Activated gamma-delta T cell (primary cell): ENCODE data around the gene LCLAT1.

Experiments
- DNase-seq: peaks from one replicate; lab custom pipeline; 2025; lab: John Stamatoyannopoulos, UW

Gene LCLAT1

DNA sequence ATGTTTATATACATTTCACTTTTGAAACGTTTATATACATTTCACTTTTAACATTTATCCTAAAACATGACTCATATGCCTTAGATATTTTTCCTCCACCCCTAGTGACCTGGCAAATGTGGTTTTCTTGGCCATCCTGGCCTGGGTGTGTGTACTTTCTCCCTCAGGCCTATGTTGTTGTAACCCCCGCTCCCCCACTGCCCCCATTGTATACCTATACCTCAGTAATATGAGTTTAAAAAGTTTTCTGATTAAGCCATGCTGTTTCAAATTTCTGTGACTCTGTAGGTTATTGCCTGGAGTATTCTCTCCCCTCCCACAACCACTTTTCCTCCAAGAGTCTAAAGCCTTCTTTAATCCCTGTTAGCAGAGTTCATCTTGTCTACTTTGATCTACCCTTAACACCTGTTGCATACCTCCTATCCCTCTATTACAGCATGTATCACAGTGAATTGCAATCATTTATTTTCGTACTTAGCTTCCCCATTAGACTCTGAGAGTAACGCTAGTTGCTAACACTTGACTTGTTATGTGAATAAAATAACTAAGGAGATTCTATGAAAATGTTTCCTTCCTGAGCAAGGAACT, 67.9 kb downstream of the LCLAT1 start:
- no peak for DNase-seq

- DNase-seq, result no peak
These were observed 69.1 kb downstream of the LCLAT1 start for GRCh38 chr2:30516166-30516565.

DNA sequence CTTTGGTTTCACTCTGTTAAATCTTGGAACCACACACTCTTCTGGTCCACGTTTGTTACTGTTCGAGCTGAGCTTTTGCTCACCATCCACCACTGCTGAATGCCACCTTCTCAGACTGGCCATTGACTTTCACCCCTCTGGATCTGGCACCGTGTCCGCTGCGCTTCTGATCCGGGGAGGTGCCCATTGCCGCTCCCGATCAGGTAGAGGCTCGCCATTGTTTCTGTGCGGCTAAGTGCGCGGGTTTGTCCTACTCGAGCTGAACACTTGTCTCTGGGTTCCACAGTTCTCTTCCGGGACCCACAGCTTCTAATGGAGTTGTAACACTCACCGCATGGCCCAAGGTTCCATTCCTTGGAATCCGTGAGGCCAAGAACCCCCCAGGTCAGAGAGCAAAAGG, 72.8 kb downstream of the LCLAT1 start:
- no peak for DNase-seq

DNA sequence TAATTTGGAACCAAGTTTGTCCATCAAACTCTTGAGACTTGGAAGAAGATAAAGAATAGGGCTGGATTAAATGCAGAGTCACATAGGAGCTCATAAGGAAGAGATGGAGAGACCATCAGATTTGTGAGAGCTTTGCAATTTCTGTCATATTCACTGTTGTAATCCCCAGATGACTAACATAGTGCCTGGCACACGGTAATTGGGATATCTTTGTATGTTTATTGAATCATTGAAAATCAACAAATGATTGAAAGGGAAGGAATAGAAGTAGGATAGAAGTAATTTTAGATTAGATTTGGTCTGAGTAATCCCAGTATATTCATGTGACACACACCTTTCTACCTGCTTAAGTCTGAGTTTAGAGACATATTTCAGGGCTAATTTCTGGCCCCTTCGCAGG, 75.4 kb downstream of the LCLAT1 start:
- DNase-seq, result no peak

DNA sequence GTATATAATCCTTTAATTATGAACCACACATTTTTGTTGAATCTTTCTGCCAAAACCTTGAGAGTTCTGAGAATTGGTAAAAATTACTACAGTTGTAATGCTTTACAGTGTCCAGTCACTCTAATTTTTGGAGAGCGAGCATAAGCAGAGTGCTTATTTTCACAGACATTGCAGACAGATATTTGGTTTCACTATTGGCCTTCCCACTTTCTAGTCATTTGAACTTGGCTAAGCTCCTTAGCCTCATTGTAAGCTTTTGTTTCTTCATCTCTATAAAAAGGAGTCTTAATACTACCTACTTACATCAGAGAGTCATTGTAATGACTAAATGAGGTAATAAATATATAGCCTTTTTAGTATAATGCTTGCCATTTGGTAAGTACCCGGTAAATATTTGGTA, 80.4 kb downstream of the LCLAT1 start:
- DNase-seq, result no peak

DNA sequence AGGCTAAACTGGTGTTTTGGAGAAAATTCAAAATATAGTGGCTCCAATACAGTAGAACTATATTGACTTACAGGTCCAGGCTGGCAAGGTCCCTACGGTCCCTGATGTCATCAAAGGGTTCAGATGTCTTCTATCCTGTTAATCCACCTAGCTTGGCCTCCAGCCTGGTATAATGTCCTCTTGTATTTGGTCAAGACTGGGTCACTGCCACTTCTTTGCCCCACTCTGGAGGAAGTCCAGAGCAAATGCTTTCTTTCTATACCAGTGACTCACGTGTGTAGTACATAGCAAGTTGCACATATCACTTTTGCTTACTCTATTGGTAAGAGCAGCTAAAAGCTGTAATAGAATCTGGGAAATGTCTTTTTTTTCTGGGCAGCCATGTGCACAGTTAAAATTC, 80.8 kb downstream of the LCLAT1 start:
- no peak for DNase-seq

GRCh38 chr2:30530346-30530745, 83.3 kb downstream of the LCLAT1 start:
- no peak for DNase-seq

DNA sequence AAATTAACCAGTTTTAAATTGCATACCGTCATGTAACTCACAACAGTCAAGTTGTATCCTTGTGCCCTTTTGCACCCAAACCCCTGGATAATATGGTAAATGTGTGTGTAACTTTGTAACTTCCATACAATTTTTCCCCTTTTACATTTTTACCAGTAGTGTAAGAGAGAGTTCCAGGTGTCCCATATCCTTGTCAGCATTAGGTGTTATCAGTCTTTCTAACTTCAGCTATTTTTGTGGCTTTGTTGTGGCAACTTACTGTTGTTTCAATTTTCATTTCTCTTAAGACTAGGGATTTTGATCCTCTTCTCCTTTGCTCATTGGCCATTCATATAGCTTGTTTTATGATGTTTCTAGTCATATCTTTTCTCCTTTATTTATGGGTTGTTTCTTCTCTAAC, 94.6 kb downstream of the LCLAT1 start:
- DNase-seq, result no peak

DNA sequence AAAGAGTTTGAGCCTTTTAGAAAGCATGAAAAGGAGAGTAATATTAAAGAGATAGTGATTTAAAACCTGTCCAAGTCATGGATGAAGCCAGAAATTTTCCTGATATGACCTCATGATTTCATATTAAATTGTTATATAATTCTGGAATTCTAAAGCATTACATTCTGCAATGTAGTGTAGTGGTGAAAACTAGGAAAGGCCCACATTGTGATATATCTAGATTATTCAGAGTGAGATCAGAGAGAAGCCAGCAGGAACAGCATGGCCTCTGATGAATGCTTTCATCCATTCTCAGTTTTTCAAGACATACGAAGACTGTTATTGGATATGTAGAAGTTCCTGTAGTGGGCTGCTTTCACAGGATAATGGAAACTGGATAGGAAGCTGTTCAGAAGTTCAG, 98.8 kb downstream of the LCLAT1 start:
- no peak for DNase-seq

GRCh38 chr2:30548386-30548785, 101.3 kb downstream of the LCLAT1 start:
- no peak for DNase-seq

- no peak for DNase-seq
These were observed 102.0 kb downstream of the LCLAT1 start for GRCh38 chr2:30549096-30549495.

DNA sequence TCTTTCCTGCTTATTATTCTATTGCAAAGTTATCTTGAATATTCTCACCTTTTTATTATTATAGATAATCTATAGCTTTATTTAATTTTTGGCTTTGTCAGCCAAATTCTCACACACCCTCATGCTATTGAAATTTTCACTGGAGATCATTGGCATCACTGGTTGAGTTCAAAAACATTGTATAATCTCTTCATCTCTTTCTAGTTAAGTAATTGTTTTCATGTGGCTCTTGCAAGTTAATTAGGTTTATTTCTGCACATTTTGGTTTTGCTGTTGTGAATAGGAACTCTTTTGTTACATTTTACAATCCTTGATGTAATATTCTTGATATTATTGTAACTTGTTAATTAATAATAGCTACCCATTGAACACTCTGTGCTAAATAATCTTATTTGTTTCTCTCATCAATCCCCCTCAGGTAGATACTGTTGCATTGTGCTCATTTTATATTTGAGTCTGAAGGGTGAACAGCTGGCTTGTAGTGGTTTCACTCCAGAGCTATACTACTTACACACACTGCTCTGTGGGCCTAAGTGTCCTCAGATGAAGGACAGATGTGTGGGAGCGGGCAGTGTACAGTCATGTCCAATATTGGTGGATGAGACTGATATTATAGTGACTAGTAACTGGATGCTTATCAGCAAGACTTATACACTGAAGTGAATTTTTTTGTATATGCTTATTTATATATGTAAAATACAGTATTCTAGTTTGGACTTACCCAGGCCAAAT, 112.7 kb downstream of the LCLAT1 start:
- no peak for DNase-seq

GRCh38 chr2:30561349-30561748, 114.3 kb downstream of the LCLAT1 start:
- no peak for DNase-seq

DNA sequence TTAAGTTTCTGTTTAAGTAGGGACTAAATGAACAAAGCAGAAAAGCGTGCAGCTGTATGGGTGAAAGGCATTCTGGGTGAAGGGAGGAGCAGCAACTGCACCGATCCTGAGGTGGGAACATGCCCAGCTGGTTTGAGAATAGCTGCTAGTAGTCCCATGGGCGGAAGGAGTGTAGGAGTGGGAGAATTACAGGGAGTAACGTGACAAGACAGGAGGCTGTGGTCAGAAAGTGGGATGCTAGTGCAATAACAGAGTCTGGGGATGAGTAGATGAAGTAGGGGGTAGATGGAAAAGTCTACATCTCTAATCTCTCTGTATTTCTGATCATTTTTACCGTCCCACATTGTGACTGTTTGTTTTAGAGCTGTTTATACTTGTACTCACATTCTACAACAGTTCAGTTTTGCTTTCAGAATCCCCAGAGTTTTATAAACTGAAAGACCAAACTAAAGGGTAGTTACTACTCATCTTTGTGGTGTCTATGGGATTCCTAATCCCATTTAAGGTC, 118.9 kb downstream of the LCLAT1 start:
- no peak for DNase-seq

DNA sequence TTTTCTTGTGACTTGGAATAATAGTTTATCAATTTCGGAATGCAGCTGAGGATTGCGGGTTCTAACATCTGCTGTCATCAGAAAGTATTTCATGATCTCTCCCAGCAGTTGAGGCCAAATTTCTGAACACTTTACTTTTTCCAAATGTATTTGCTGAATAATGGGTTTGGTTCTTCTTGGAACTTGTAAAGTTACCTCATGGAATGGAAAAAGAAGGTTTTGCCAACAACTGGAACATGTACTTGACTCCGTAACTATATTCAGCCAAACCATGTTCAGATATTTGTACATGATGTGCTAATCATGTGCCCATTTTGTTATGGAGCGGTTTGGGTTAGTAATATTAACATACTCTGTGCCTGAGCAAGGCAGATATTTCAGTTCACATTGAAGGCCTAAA, 119.6 kb downstream of the LCLAT1 start:
- no peak for DNase-seq

GRCh38 chr2:30567317-30567716, 120.3 kb downstream of the LCLAT1 start:
- DNase-seq, result no peak

DNA sequence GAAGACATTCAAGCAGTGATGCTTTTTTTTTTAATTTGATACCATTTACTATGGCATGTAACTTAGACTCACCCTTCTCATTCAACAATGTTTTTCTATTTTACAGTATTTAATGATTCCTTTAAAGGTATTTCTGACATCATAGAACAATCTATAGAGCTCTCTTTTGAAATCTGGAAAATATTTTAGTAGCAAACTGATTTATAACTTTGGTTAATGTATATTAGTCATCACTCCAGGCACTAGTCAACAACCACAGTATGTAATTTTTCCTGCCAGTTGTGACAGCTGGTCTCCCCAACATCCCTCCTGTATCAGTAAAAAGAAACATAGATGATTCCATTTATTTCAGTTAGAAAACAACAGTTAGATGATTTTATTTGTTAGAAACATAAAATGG, 122.9 kb downstream of the LCLAT1 start:
- no peak for DNase-seq

DNA sequence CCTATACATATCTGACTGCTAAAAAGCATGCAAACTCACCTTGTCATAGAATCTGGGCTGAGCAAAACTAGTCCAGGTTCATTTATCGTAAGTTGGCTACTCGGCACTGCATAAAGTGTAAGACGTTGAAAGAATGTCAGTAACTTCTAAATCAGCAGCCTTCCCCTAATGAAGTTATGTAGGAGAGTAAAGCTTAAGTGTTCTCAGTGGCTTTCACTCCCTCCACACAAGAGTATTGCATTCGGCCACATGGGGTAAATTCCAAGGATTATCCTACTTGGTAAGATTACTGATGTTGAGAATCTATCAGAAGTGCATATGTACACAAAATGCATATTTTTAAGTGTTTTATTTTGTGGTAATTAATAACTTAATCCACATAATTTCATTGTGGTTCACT, 130.1 kb downstream of the LCLAT1 start:
- DNase-seq, result no peak

- DNase-seq, result no peak
These were observed 133.3 kb downstream of the LCLAT1 start for GRCh38 chr2:30580391-30580790.

- no peak for DNase-seq
These were observed 135.5 kb downstream of the LCLAT1 start for GRCh38 chr2:30582521-30582920.

DNA sequence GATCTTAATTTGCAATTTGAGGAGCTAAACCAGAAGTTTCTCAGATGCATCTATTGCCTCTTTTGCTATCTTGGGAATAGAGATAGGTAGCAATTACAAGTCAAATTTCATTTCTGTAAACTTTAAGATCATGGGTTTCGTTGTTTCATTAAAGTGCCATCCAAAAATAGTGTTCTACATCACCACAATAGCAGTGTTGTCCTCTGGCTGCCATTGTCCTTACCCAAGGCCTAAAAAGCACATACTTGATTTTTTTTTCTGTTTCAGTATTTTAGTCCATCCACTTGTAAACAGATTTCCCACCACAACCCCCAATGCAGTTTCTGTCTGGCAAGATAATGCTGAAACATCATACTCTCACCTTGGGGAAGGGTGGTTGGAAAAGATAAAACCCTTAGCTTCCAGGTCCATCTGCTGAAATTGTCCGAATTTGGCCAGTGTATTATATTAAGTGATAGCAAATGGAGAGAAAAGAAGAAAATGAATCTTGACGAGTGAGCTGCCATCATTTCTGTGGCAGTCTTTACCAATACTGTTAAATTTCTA, 136.2 kb downstream of the LCLAT1 start:
- no peak for DNase-seq

GRCh38 chr2:30584116-30584515, 137.1 kb downstream of the LCLAT1 start:
- DNase-seq, result no peak

DNA sequence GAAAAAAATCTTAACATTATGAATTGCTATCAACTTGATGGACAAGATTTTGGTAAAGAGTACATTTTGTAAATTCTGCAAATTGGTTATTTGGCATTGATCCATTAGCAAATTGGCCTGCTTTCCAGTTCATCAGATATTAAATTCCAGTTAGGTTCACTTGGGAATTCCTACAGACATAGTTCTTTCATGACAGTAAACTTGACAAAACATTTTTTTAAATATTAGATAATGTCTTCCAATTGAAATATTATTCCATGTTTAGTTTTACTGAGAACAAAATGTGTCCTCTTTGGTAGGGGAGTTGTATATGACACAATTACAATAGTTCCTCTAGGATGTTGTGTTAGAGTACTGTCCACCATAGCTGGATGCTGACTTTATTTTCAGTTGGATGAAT, 141.9 kb downstream of the LCLAT1 start:
- no peak for DNase-seq

DNA sequence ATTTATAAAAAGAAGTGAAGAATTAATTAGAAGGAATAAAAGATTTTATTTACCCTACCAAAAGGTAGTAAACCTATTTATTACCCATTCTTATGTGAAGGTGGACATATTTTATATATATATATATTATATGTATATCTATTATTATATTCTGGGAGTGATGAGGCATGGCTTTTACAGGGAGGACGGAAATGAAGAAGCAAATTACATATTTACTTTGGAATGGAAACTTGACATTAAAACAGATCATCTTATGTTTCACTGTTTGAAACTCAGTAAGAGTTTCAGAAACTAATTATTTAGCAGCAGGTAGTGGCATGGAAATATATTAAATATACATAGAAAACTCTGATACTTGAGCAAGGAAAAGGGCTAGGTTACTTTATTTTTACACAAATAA, 143.4 kb downstream of the LCLAT1 start:
- DNase-seq, result no peak
